Hepatocyte (in vitro differentiated cells): ENCODE results near the gene TRIM17. TPM values are rescaled to one million over a fixed set of nuclear protein-coding genes. Genes with fewer than 3 reads are reported as not detected.

ENCODE experiments used
- DNase-seq: peaks from one replicate; pipeline ENCODE4 v3.0.0-alpha.2; 2016; ENCODE audit warnings: low spot score
- H2AFZ ChIP-seq: fragments of 200-600 bp; sonication (generic); 2 replicates; pipeline ENCODE4 v1.6.0; 2016; ENCODE audit warnings: antibody characterized with exemption, mild to moderate bottlenecking
- H3K27ac ChIP-seq: fragments of 200-600 bp; sonication (generic); 2 replicates; pipeline ENCODE4 v1.5.1; 2016; ENCODE audit warnings: mild to moderate bottlenecking
- H3K27me3 ChIP-seq: fragments of 200-600 bp; sonication (generic); 2 replicates; pipeline ENCODE4 v1.6.1; 2016
- H3K36me3 ChIP-seq: fragments of 200-600 bp; sonication (generic); replicated peaks from 2 replicates; pipeline ENCODE4 v1.5.1; 2016; ENCODE audit warnings: low read depth; ENCODE audit not compliant: insufficient read depth
- H3K4me1 ChIP-seq: fragments of 200-600 bp; sonication (generic); 2 replicates; pipeline ENCODE4 v1.5.1; 2016; ENCODE audit warnings: mild to moderate bottlenecking, moderate library complexity; ENCODE audit not compliant: insufficient read depth
- H3K4me2 ChIP-seq: fragments of 200-600 bp; sonication (generic); 2 replicates; pipeline ENCODE4 v1.6.0; 2016
- H3K4me3 ChIP-seq: fragments of 200-600 bp; sonication (generic); 2 replicates; pipeline ENCODE4 v1.5.1; 2016; ENCODE audit warnings: mild to moderate bottlenecking
- H3K79me2 ChIP-seq: fragments of 200-600 bp; sonication (generic); 2 replicates; pipeline ENCODE4 v1.6.0; 2017; ENCODE audit warnings: mild to moderate bottlenecking
- H3K9me2 ChIP-seq: fragments of 200-600 bp; sonication (generic); replicated peaks from 2 replicates; pipeline ENCODE4 v1.6.0; 2017; ENCODE audit warnings: mild to moderate bottlenecking; ENCODE audit not compliant: insufficient read depth
- H3K9me3 ChIP-seq: fragments of 200-600 bp; sonication (generic); 2 replicates; pipeline ENCODE4 v1.5.1; 2016; ENCODE audit warnings: low read depth, mild to moderate bottlenecking
- H4K20me1 ChIP-seq: fragments of 200-600 bp; sonication (generic); 2 replicates; pipeline ENCODE4 v1.6.0; 2016; ENCODE audit warnings: mild to moderate bottlenecking; ENCODE audit not compliant: insufficient read depth, poor library complexity, severe bottlenecking
- CTCF ChIP-seq: fragments of 200-600 bp; sonication (generic); IDR thresholded peaks from 2 replicates; pipeline ENCODE4 v1.5.1; 2016; ENCODE audit warnings: antibody characterized with exemption, mild to moderate bottlenecking; ENCODE audit not compliant: poor library complexity
- EZH2 ChIP-seq: fragments of 200-600 bp; sonication (generic); IDR thresholded peaks from 2 replicates; pipeline ENCODE4 v1.6.1; 2016; ENCODE audit warnings: antibody characterized with exemption, mild to moderate bottlenecking, borderline replicate concordance
- EZH2phosphoT487 ChIP-seq: fragments of 200-600 bp; sonication (generic); IDR thresholded peaks from one replicate; pipeline ENCODE4 v1.6.1; 2018; ENCODE audit warnings: antibody characterized with exemption, mild to moderate bottlenecking, low read depth, moderate library complexity; ENCODE audit not compliant: unreplicated experiment, severe bottlenecking
- WGBS: methylation state at CpG from one replicate; pipeline ENCODE4 v1.1.6; 2016; ENCODE audit warnings: low lambda C conversion rate; ENCODE audit errors: missing lambda C conversion rate; 5-methylcytosine and 5-hydroxymethylcytosine counted together
- polyA plus RNA-seq: library from polyadenylated mRNA; unstranded; fragments of >200 nt; fragmentation: Nextera tagmentation; extraction: Ambion mirVana; gene quantifications from 2 replicates; pipeline ENCODE4 v1.2.1, GENCODE V29; 2016
- total RNA-seq: library from RNA; depleted of rRNA; stranded (reverse); fragments of >200 nt; gene quantifications from 2 replicates; pipeline ENCODE4 v1.2.3, GENCODE V29; 2014

TRIM17 gene
- total and polyA plus RNA-seq, 2 experiments from 2014 or later, result 2.4 to 7.3 TPM

GRCh38 chr1:228408869-228409805, 7.5 kb downstream of the TRIM17 start:
- Histone ChIP-seq H3K27me3 (no peaks in the 10 kb centered on the region), H3K9me3 (no peaks in the 10 kb centered on the region), H3K4me3 (no peak overlapping the region), H3K9me2 (no peaks in the 10 kb centered on the region), H3K79me2 (peaks cover 34% of the 10 kb centered on the region), H3K36me3 (no peaks in the 10 kb centered on the region), H4K20me1 (peaks cover 21% of the 10 kb centered on the region), H3K4me1 (peaks cover 18% of the 10 kb centered on the region), H2AFZ (no peak overlapping the region), H3K27ac (no peak overlapping the region), H3K4me2 (no peak overlapping the region)
- TF ChIP-seq CTCF (no peak), EZH2phosphoT487 (no peak), EZH2 (no peak)
- no peak for DNase-seq
- whole genome bisulfite sequencing, result 90% methylated on average over 16 of the region's 19 CpGs

GRCh38 chr1:228408041-228408868, 8.4 kb downstream of the TRIM17 start:
- TF ChIP-seq CTCF, result no peak
- TF ChIP-seq EZH2, result no peak
- TF ChIP-seq EZH2phosphoT487, result no peak
- 95% methylated on average over 27 of the region's 27 CpGs for WGBS
- Histone ChIP-seq H3K79me2 (peaks cover 43% of the 10 kb centered on the region), H4K20me1 (peaks cover 30% of the 10 kb centered on the region), H3K9me2 (no peaks in the 10 kb centered on the region), H3K4me2 (peak overlapping the region; percentile 99), H3K36me3 (no peaks in the 10 kb centered on the region), H3K27me3 (no peaks in the 10 kb centered on the region), H3K9me3 (no peaks in the 10 kb centered on the region), H2AFZ (no peak overlapping the region), H3K4me1 (peaks cover 18% of the 10 kb centered on the region), H3K4me3 (no peak overlapping the region), H3K27ac (no peak overlapping the region)
- DNase-seq, result no peak

- H3K4me1 ChIP-seq, result peaks cover 18% of the 10 kb centered on the region
- no peak for TF ChIP-seq EZH2
- no peak for TF ChIP-seq CTCF
- no peak for TF ChIP-seq EZH2phosphoT487
- H3K79me2 ChIP-seq, result peaks cover 52% of the 10 kb centered on the region
- no peaks in the 10 kb centered on the region for H3K36me3 ChIP-seq
- peak overlapping the region; percentile 99 for H3K4me2 ChIP-seq
- WGBS, result 23% methylated on average over 20 of the region's 29 CpGs
- peak overlapping the region; percentile 74 for H3K27ac ChIP-seq
- H3K4me3 ChIP-seq, result peak overlapping the region; percentile 82
- H2AFZ ChIP-seq, result peak overlapping the region; percentile 96
- no peaks in the 10 kb centered on the region for H3K9me2 ChIP-seq
- H3K27me3 ChIP-seq, result no peaks in the 10 kb centered on the region
- no peaks in the 10 kb centered on the region for H3K9me3 ChIP-seq
- peaks cover 34% of the 10 kb centered on the region for H4K20me1 ChIP-seq
- DNase-seq, result no peak
Observed at GRCh38 chr1:228407106-228408040, 9.3 kb downstream of the TRIM17 start.
